K562 (cell line): ENCODE measurements around the gene KLF18. TPM values are rescaled to one million over a fixed set of nuclear protein-coding genes. Genes with fewer than 3 reads are reported as not detected.

Source experiments
- ATAC-seq: fragments of 200-7000 bp; cut with Tn5 transposase; 3 replicates; pipeline ENCODE4 v1.9.1; 2020; ENCODE audit warnings: moderate library complexity
- BruUV-seq: library from RNA; stranded (reverse); fragments of 400-500 nt; replicated peaks from 2 replicates; lab custom pipeline; 2021; lab: Mats Ljungman, UMichigan
- CTCF ChIA-PET: fragments of 300-600 bp; formaldehyde crosslinking; extraction: SDS; loops from one replicate; lab custom pipeline; 2021; ENCODE audit warnings: low intra/inter-chr PET ratio; lab: Yijun Ruan, JAX
- POLR2A ChIA-PET: fragments of 300-600, 350-650 bp; sonication (Branson Sonifier 250); formaldehyde crosslinking; extraction: SDS; loops from one replicate; lab custom pipeline; 2021; ENCODE audit warnings: antibody characterized with exemption, inconsistent platforms; lab: Yijun Ruan, JAX
- DNase-seq, 4 experiments: peaks; one replicate each; pipeline versions ENCODE4 v3.0.0 to v3.0.0-alpha.2; 2011 to 2018; ENCODE audit warnings: low spot score in 3 of 4, mixed read lengths in 3 of 4; ENCODE audit errors: extremely low read depth in 1 of 4
- FAIRE-seq: peaks from 2 replicates; lab custom pipeline; 2011; peaks lifted over from hg19 to GRCh38; lab: Jason Lieb, UNC
- H2AFZ ChIP-seq: 2 replicates; pipeline ENCODE4 v1.6.0; 2011; ENCODE audit warnings: low read depth, low read length, control low read depth, inconsistent platforms
- H3K27ac ChIP-seq: fragments of 200-600 bp; 3 replicates; pipeline ENCODE4 v1.8.0; 2011; ENCODE audit warnings: low read depth, mild to moderate bottlenecking, control low read depth, inconsistent platforms, low read length, moderate library complexity, mixed read lengths; ENCODE audit errors: extremely low read depth
- H3K27me3 ChIP-seq, 2 experiments: fragments of 300-600 bp in 1 of 2; 2 replicates in 1 of 2; 3 replicates in 1 of 2; pipeline versions ENCODE4 v1.6.0 to v1.8.0; 2011; ENCODE audit warnings: inconsistent platforms in 2 of 2, low read length in 2 of 2, mild to moderate bottlenecking in 1 of 2, mixed read lengths in 1 of 2, moderate library complexity in 1 of 2; ENCODE audit not compliant: control insufficient read depth in 2 of 2, insufficient read depth in 2 of 2
- H3K36me3 ChIP-seq: fragments of 300-600 bp; 3 replicates; pipeline ENCODE4 v1.8.0; 2011; ENCODE audit warnings: mild to moderate bottlenecking, low read length, inconsistent platforms; ENCODE audit not compliant: control insufficient read depth, insufficient read depth
- H3K4me1 ChIP-seq, 2 experiments: fragments of 200-600 bp in 1 of 2; replicated peaks in 1 of 2; 2 replicates in 1 of 2; 3 replicates in 1 of 2; pipeline versions ENCODE4 v1.5.1 to v1.8.0; 2011; ENCODE audit warnings: inconsistent platforms in 2 of 2, low read length in 2 of 2, mild to moderate bottlenecking in 1 of 2, mixed read lengths in 1 of 2, moderate library complexity in 1 of 2; ENCODE audit not compliant: control insufficient read depth in 2 of 2, insufficient read depth in 2 of 2
- H3K4me2 ChIP-seq: 2 replicates; pipeline ENCODE4 v1.6.1; 2011; ENCODE audit warnings: low read length, control low read depth, inconsistent platforms, mixed read lengths; ENCODE audit not compliant: insufficient read depth
- H3K4me3 ChIP-seq: fragments of 200-600 bp; sonication (generic), shearing (Covaris generic); 2 replicates; pipeline ENCODE4 v1.5.1; 2016; ENCODE audit warnings: control low read depth, inconsistent platforms
- H3K79me2 ChIP-seq: fragments of 200-600 bp; 3 replicates; pipeline ENCODE4 v1.8.0; 2011; ENCODE audit warnings: low read length, inconsistent platforms; ENCODE audit not compliant: control insufficient read depth, insufficient read depth
- H3K9ac ChIP-seq, 2 experiments: 2 replicates each; pipeline versions ENCODE4 v1.6.0 to v1.6.1; 2011; ENCODE audit warnings: low read depth in 2 of 2, low read length in 2 of 2, control low read depth in 1 of 2, inconsistent platforms in 1 of 2, mild to moderate bottlenecking in 1 of 2, mixed read lengths in 1 of 2; ENCODE audit not compliant: insufficient read depth in 1 of 2
- H3K9me1 ChIP-seq: one replicate; pipeline ENCODE4 v1.6.0; 2011; ENCODE audit warnings: inconsistent platforms, mild to moderate bottlenecking, low read length, moderate library complexity; ENCODE audit not compliant: control insufficient read depth, insufficient read depth
- H3K9me3 ChIP-seq: replicated peaks from 2 replicates; pipeline ENCODE4 v1.5.1; 2011; ENCODE audit warnings: low read depth, low read length, inconsistent platforms; ENCODE audit not compliant: control insufficient read depth, insufficient read depth
- H4K20me1 ChIP-seq: replicated peaks from 2 replicates; pipeline ENCODE4 v1.6.1; 2011; ENCODE audit warnings: low read length, inconsistent platforms, mixed read lengths; ENCODE audit not compliant: control insufficient read depth, insufficient read depth
- C11orf30 ChIP-seq: fragments of 450-650 bp; IDR thresholded peaks from 2 replicates; pipeline ENCODE4 v1.6.1; 2016; ENCODE audit warnings: low read depth, mild to moderate bottlenecking
- CHCHD3 ChIP-seq: fragments of 250-450 bp; sonication (Bioruptor Pico); IDR thresholded peaks from 2 replicates; pipeline ENCODE4 v2.1.2; 2022; ENCODE audit warnings: mild to moderate bottlenecking
- DPF2 ChIP-seq: fragments of 450-650 bp; IDR thresholded peaks from 2 replicates; pipeline ENCODE4 v1.6.1; 2016
- HMGXB4 ChIP-seq: sonication (generic); formaldehyde crosslinking; IDR thresholded peaks from 2 replicates; pipeline ENCODE4 v1.8.1; 2023; ENCODE audit warnings: mild to moderate bottlenecking, missing genetic modification reagents
- MAFG ChIP-seq: fragments of 450-650 bp; conservative IDR thresholded peaks from 2 replicates; pipeline ENCODE4 v1.6.1; 2016; ENCODE audit warnings: missing genetic modification characterization, missing compliant biosample characterization
- NFE2 ChIP-seq: IDR thresholded peaks from 2 replicates; pipeline ENCODE4 v1.6.1; 2014; ENCODE audit warnings: antibody characterized with exemption, low read depth
- ZNF316 ChIP-seq: fragments of 450-650 bp; IDR thresholded peaks from 2 replicates; pipeline ENCODE4 v1.6.1; 2016
- ZNF75A ChIP-seq: fragments of 450-650 bp; formaldehyde crosslinking; IDR thresholded peaks from 2 replicates; pipeline ENCODE4 v1.4.0; 2020; ENCODE audit warnings: mild to moderate bottlenecking
- WGBS: fragments of 100-300 bp; shearing (Covaris generic); methylation state at CpG from one replicate; pipeline ENCODE4 v1.1.6; 2016; ENCODE audit warnings: low coverage, mixed read lengths; ENCODE audit not compliant: insufficient coverage; ENCODE audit errors: missing lambda C conversion rate; 5-methylcytosine and 5-hydroxymethylcytosine counted together
- in situ Hi-C: fragments of 300-500 bp; cut with MboI; formaldehyde crosslinking; loops from 4 replicates; pipeline ENCODE4 v1.15.0; 2018; ENCODE audit warnings: inconsistent platforms, mixed read lengths
- intact Hi-C: fragments of 100-400 bp; cut with micrococcal nuclease; formaldehyde crosslinking; loops from 2 replicates; pipeline ENCODE4 v1.14.2; 2022
- polyA plus RNA-seq, 8 experiments: library from polyadenylated mRNA; depleted of rRNA in 4 of 8; stranded (reverse) in 5 of 8; unstranded in 3 of 8; fragments of >200 nt; fragmentation: Nextera tagmentation in 2 of 8; fragmentation: Illumina TruSeq in 1 of 8; extraction: Ambion mirVana in 2 of 8; extraction: Trizol in 1 of 8; gene quantifications; 2 replicates each; pipeline versions ENCODE4 v1.2.1 to v1.2.3, GENCODE V29; 2011 to 2014; ENCODE audit warnings: inconsistent platforms in 1 of 8, missing spikeins in 1 of 8
- total RNA-seq, 7 experiments: library from RNA; depleted of rRNA in 6 of 7; stranded (reverse); fragments of >200 nt in 6 of 7; fragmentation: Illumina TruSeq in 2 of 7; extraction: Trizol in 2 of 7; gene quantifications; 2 replicates each; pipeline versions ENCODE4 v1.2.1 to v1.2.3, GENCODE V29; 2011 to 2021; ENCODE audit warnings: low replicate concordance in 1 of 7

Gene KLF18
- total and polyA plus RNA-seq, 9 of the 15 experiments (the other 6 are each of a cell fraction or from before 2014, with no cell fraction given), result not detected

- no peak overlapping the region for H3K4me3 ChIP-seq
These were observed 16.5 kb upstream of the KLF18 start for GRCh38 chr1:44157903-44158302.

More at GRCh38 chr1:44157903-44158302, 16.5 kb upstream of the KLF18 start:
- Histone ChIP-seq H3K9ac (no peak overlapping the region), H3K36me3 (no peaks in the 10 kb centered on the region), H3K4me1 (no peaks in the 10 kb centered on the region; a peak in 1 of 5 replicates), H3K4me2 (no peak overlapping the region), H3K27ac (no peak overlapping the region), H3K79me2 (no peaks in the 10 kb centered on the region), H3K27me3 (peaks cover 0 to 8% of the 10 kb centered on the region in 2 experiments; a peak in 3 of 5 replicates), H3K9me3 (no peaks in the 10 kb centered on the region; the same call in 1 of the 2 replicates), H4K20me1 (no peaks in the 10 kb centered on the region), H3K9me1 (no peaks in the 10 kb centered on the region), H2AFZ (no peak overlapping the region)
- TF ChIP-seq HMGXB4 (CRISPR knock-in tag), result no peak
- peak; percentile 21; the same call in 1 of the 2 replicates for TF ChIP-seq ZNF316
- TF ChIP-seq C11orf30, result peak; percentile 55; the same call in 1 of the 2 replicates
- no peak for TF ChIP-seq CHCHD3
- TF ChIP-seq MAFG (tag), result peak; percentile 66
- peak; percentile 38; the same call in 1 of the 2 replicates for TF ChIP-seq NFE2
- TF ChIP-seq ZNF75A, result 0 out of 2 replicates have a peak, but pooled peaks have one; percentile 49
- TF ChIP-seq DPF2, result 0 out of 2 replicates have a peak, but pooled peaks have one; percentile 19
- FAIRE-seq (no peak), ATAC-seq (no peak), DNase-seq (no peak)
- in situ Hi-C loops, result no loop called here
- intact Hi-C loops, result no loop called here
- ChIA-PET CTCF (no interaction called here), POLR2A (no interaction called here)
- WGBS, result 0% methylated on average over 1 of the region's 1 CpG
- BruUV-seq, result no TSS peak
